Fibroblast of skin of scalp (primary cell): Measurements from ENCODE around the gene ATF6.
"Not testable (repeated sequence)": the region's sequence is repeated elsewhere in the genome, so short reads cannot be mapped to it uniquely, and the experiment has no call there.

Experiments
- DNase-seq: peaks from one replicate; pipeline ENCODE4 v3.0.0-alpha.2; 2013

ATF6 gene

GRCh38 chr1:161781995-161782394 is 15.9 kb downstream of the ATF6 start:
- peak; percentile 67 for DNase-seq

- DNase-seq, result no peak
These were observed 16.8 kb downstream of the ATF6 start for GRCh38 chr1:161782886-161783285.

GRCh38 chr1:161784968-161785367 is 18.8 kb downstream of the ATF6 start:
- DNase-seq, result no peak

DNA sequence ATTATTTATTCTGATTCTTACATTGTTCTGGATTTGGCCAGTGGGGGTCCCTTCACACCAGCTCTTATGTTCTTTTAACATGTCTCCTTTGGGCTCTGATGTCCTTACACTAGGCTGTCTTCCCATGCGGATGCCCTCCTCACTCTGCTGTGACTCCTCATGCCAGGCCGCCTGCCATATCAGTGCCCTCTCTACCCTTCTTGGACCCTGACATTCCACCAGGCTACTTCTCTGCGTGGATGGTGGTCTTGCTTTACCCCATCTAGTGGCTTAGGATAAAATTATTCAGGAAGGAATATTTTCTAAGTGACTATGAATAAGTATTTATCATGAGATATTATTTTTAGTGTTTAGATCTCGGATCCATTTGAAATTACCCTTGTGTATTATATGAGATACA is 21.2 kb downstream of the ATF6 start:
- DNase-seq, result no peak

- DNase-seq, result no peak
These were observed 24.6 kb downstream of the ATF6 start for GRCh38 chr1:161790587-161791317.

- peak; percentile 55 for DNase-seq
These were observed 26.0 kb downstream of the ATF6 start for GRCh38 chr1:161791904-161792655.

DNA sequence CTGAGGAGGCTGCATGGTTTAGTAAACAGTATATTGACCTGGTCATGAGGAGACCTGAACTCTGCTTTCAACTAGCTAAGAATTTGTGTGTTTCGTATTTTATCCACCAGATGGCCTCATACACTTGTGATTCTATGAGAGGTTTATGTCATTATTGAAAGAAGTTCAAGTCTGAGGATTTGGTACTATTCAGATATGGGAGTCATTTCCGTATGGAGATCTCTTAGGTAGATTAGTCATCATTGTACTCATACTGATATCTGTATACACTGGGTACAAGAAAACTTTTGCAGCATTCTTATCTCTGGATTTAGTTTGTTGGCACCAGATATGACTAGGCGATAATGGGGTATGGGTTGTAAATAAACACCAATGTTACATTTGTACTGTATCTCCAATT is 26.6 kb downstream of the ATF6 start:
- DNase-seq, result peak; percentile 81

DNA sequence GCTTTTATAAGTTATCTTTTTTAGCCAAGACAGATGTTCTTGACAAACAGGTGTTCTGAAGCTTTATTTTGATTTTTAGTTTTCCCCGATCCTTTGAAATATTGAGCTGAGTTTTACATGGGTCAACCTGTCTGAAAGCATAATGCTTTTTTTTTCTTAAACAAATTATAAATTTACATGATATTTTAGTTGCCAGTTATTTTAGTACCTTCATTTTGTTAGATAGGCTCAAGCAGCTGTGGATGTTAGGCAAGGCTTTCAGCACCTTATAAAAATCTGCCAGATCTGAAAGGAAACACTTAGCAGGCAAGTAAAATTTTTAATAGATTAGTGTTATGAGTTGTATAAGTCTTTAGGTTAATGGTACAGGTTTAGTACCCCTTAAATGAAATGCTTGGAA is 33.7 kb downstream of the ATF6 start:
- no peak for DNase-seq

GRCh38 chr1:161801955-161802354 is 35.8 kb downstream of the ATF6 start:
- no peak for DNase-seq

- DNase-seq, result no peak
These were observed 37.1 kb downstream of the ATF6 start for GRCh38 chr1:161803181-161803580.

- peak; percentile 60 for DNase-seq
These were observed 39.5 kb downstream of the ATF6 start for GRCh38 chr1:161805399-161806197.

GRCh38 chr1:161809202-161809601 is 43.1 kb downstream of the ATF6 start:
- not testable (repeated sequence) for DNase-seq

GRCh38 chr1:161809656-161810055 is 43.5 kb downstream of the ATF6 start:
- DNase-seq, result not testable (repeated sequence)

DNA sequence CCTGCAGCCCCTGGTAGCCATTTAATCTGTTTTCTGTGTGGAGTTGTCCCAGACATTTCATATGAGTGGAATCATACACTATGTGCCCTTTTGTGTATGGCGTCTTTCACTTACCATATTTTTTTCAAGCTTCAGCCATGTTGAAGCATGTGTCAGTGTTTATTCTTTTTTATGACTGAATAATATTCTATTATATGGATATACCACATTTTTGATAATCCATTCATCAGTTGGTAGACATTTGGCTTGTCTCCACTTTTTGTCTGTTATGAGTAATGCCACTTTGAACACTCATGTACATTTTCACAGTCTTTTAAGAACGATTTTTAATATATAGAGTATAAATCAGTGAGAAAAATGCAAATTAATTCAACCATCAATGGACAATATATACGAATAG is 44.7 kb downstream of the ATF6 start:
- no peak for DNase-seq

- DNase-seq, result peak; percentile 24
These were observed 50.1 kb downstream of the ATF6 start for GRCh38 chr1:161816201-161816600.

DNA sequence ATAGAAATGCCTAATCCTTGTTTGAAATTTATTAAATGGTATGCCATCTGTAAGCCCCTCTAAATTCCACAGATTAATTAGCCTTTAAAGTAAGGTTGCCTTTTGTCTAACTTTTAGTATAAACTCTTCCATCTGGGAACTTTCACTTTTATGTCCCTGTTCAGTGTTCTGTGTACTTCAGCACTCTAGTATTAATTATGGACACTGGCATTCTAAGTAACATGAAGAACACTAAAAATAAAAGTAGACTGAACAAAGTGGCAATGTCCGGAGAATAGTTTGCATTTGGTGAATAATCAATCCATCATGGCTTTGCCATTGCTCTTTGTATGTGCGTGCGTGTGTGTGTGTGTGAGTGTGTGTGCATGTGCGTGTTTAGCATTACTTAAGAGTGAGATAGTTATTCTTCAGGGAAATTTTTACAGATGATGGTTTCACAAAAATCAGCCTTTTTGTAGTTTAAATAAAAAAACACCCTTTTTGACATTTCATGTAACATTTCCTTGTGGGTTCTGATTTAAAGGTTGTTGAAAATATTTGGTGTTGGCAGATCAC is 51.1 kb downstream of the ATF6 start:
- DNase-seq, result peak; percentile 37

GRCh38 chr1:161820914-161821313 is 54.8 kb downstream of the ATF6 start:
- DNase-seq, result no peak

- DNase-seq, result no peak
These were observed 58.5 kb downstream of the ATF6 start for GRCh38 chr1:161824618-161825017.

DNA sequence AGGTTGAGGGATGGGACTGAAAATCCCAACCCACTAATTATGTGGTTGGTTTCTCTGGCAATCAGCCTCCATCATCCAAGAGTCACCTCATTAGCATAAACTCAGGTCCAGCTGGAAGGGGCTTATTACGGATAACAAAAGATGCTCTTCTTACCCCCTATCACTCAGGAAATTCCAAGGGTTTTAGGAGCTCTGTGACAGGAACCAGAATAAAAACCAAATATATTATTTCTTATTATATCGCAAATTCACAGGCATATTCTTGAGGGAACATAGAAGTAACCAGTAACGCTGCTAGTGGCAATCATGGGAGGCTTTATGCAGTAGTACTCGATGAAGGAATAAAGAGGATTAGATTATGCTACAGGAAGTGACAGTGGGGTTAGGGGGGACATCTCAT is 59.7 kb downstream of the ATF6 start:
- DNase-seq, result no peak

DNA sequence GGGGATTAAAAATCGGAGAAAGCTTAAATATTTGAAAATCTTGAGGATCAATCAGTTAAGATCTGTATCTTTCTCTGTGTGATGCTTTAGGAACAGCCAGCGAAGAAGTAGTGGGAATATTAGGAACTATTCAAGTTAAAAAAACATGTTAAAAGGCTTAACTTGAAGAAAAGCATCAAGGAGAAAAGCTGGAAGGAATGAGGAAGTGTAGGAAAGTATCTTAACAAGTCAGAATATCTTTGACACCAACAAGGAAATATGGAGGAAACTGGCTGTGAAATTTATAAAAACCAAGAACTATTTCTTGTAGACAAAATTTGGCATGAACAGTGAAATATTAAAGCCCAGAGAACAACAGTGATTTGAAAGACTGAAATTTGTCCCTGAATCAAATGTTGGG is 60.4 kb downstream of the ATF6 start:
- no peak for DNase-seq

DNA sequence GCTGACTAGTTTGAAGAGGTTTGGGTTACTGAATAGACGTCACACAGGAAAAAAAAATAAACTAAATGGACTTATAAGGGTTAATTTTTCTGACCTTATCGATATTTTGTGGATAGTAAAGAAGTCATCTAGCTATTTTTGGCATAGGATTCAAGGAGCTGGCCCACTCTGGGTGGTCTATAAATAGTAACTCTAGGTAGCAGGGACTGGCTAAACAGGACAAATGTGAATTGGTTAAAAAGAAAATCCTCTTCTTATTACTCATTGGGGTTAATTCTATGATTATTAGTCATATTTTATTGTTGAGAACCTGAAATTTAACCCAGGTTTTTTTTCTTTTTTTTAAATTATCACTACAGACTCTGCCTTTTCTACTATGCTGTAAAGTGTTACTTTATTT is 61.7 kb downstream of the ATF6 start:
- peak; percentile 59 for DNase-seq

GRCh38 chr1:161832299-161832907 is 66.3 kb downstream of the ATF6 start:
- DNase-seq, result not testable (repeated sequence)
